Measurements from ENCODE around the gene DNASE1L2. TPM values are rescaled to one million over a fixed set of nuclear protein-coding genes. Genes with fewer than 3 reads are reported as not detected.

The DNASE1L2 gene
- total RNA-seq, 3 donors from 2014 or later: 0.87 to 1.9 (median 1.1) TPM

GRCh38 chr16:2233046-2233775 is 3.0 kb upstream of the DNASE1L2 start:
- no peak overlapping the region for H3K4me3 ChIP-seq
- intact Hi-C loops (cut with DNase I, micrococcal nuclease): no loop called here
- no peak for TF ChIP-seq CTCF (IDR thresholded peaks at IDR 0.05)
- H3K4me1 ChIP-seq (ENCODE audit: low read depth): peaks cover 22% of the 10 kb centered on the region
- DNase-seq (no peak), ATAC-seq (no peak)
- peaks cover 7% of the 10 kb centered on the region for H3K36me3 ChIP-seq (ENCODE audit: low read depth)
- no peaks in the 10 kb centered on the region for H3K9me3 ChIP-seq

GRCh38 chr16:2233872-2234812 is 2.1 kb upstream of the DNASE1L2 start:
- no peak for TF ChIP-seq CTCF (IDR thresholded peaks at IDR 0.05)
- H3K36me3 ChIP-seq (ENCODE audit: low read depth): peaks cover 3% of the 10 kb centered on the region
- H3K4me1 ChIP-seq (ENCODE audit: low read depth): peaks cover 22% of the 10 kb centered on the region
- H3K9me3 ChIP-seq: no peaks in the 10 kb centered on the region
- DNase-seq (no peak), ATAC-seq (no peak)
- intact Hi-C loops (cut with DNase I, micrococcal nuclease): no loop called here
- H3K4me3 ChIP-seq: no peak overlapping the region

- Histone ChIP-seq H3K36me3 (ENCODE audit: low read depth) (peaks cover 3% of the 10 kb centered on the region), H3K9me3 (no peaks in the 10 kb centered on the region), H3K4me3 (no peak overlapping the region), H3K4me1 (ENCODE audit: low read depth) (peaks cover 22% of the 10 kb centered on the region)
- DNase-seq (no peak), ATAC-seq (no peak)
- no peak for TF ChIP-seq CTCF (IDR thresholded peaks at IDR 0.05)
- intact Hi-C loops (cut with DNase I, micrococcal nuclease): no loop called here
These were observed 1.5 kb upstream of the DNASE1L2 start for GRCh38 chr16:2234813-2235170.

- H3K36me3 ChIP-seq (ENCODE audit: low read depth): peaks cover 3% of the 10 kb centered on the region
- peaks cover 22% of the 10 kb centered on the region for H3K4me1 ChIP-seq (ENCODE audit: low read depth)
- DNase-seq: no peak
- no peaks in the 10 kb centered on the region for H3K9me3 ChIP-seq
- no peak for ATAC-seq
- no peak for TF ChIP-seq CTCF (IDR thresholded peaks at IDR 0.05)
- no peak overlapping the region for H3K4me3 ChIP-seq
- intact Hi-C loops (cut with DNase I, micrococcal nuclease): no loop called here
These were observed 1.0 kb upstream of the DNASE1L2 start for GRCh38 chr16:2235234-2235651.

- intact Hi-C loops (cut with DNase I, micrococcal nuclease): no loop called here
- H3K4me3 ChIP-seq: no peak overlapping the region
These were observed 428 bp upstream of the DNASE1L2 start for GRCh38 chr16:2235695-2236336.

More at GRCh38 chr16:2235695-2236336, 428 bp upstream of the DNASE1L2 start:
- H3K4me1 ChIP-seq (ENCODE audit: low read depth): peaks cover 22% of the 10 kb centered on the region
- no peak for TF ChIP-seq CTCF (IDR thresholded peaks at IDR 0.05)
- peaks cover 3% of the 10 kb centered on the region for H3K36me3 ChIP-seq (ENCODE audit: low read depth)
- no peaks in the 10 kb centered on the region for H3K9me3 ChIP-seq
- ATAC-seq: peak; percentile 21
- DNase-seq: peak; percentile 54 to 59 (median 55)

Data from mucosa of descending colon (tissue), 3 donors.